T-helper 2 cell treated with Interferon-gamma antibody and Interleukin-4, amounts not matched to agents 100 ng/mL and 5 ng/mL, for 36 hours (primary cell): ENCODE results near the gene BCOR. TPM values are rescaled to one million over a fixed set of nuclear protein-coding genes. Genes with fewer than 3 reads are reported as not detected.

Source experiments
- intact Hi-C: fragments of 100-400 bp; cut with micrococcal nuclease; formaldehyde crosslinking; loops from one replicate; pipeline ENCODE4 v1.15.1; 2023
- total RNA-seq: library from RNA; stranded (reverse); gene quantifications from 2 replicates; pipeline ENCODE4 v1.2.3, GENCODE V29; 2022

The BCOR gene
- total RNA-seq, 1 donor from 2014 or later = 57.1 TPM

GRCh38 chrX:40035726-40036125, 62.0 kb downstream of the BCOR start:
- intact Hi-C loops = no loop called here

- intact Hi-C loops = no loop called here
Measured at GRCh38 chrX:40031911-40032310, 65.8 kb downstream of the BCOR start.

GRCh38 chrX:40030205-40030604, 67.6 kb downstream of the BCOR start:
- intact Hi-C loops = no loop called here

GRCh38 chrX:40022421-40022820, 75.3 kb downstream of the BCOR start:
- intact Hi-C loops = no loop called here

GRCh38 chrX:40021647-40022046, 76.1 kb downstream of the BCOR start:
- intact Hi-C loops = no loop called here

- intact Hi-C loops = loop anchor here (10.0 kb wide), 2 partner anchors 45 to 1215 kb away; partner anchors contain the start of gene MID1IP1
Measured at GRCh38 chrX:40019541-40019940, 78.2 kb downstream of the BCOR start.

GRCh38 chrX:40018041-40018440, 79.7 kb downstream of the BCOR start:
- intact Hi-C loops = loop anchor here (10.0 kb wide), 2 partner anchors 47 to 1213 kb away; partner anchors contain the start of gene MID1IP1

GRCh38 chrX:40016749-40017148, 81.0 kb downstream of the BCOR start:
- intact Hi-C loops = loop anchor here (10.0 kb wide), 2 partner anchors 48 to 1212 kb away; partner anchors contain the start of gene MID1IP1

- intact Hi-C loops = loop anchor here (10.0 kb wide), 2 partner anchors 49 to 1211 kb away; partner anchors contain the start of gene MID1IP1
Measured at GRCh38 chrX:40015693-40016092, 82.1 kb downstream of the BCOR start.

- intact Hi-C loops = loop anchor here (2.0 to 10.0 kb wide), 6 partner anchors 51 to 1209 kb away; partner anchors contain the start of genes BCOR and MID1IP1
Measured at GRCh38 chrX:40013266-40014195, 84.2 kb downstream of the BCOR start.

GRCh38 chrX:40012868-40013265, 84.9 kb downstream of the BCOR start:
- intact Hi-C loops = loop anchor here (2.0 to 10.0 kb wide), 6 partner anchors 52 to 1208 kb away; partner anchors contain the start of genes BCOR and MID1IP1

- intact Hi-C loops = loop anchor here (2.0 to 10.0 kb wide), 6 partner anchors 53 to 1207 kb away; partner anchors contain the start of genes BCOR and MID1IP1
Measured at GRCh38 chrX:40012039-40012867, 85.5 kb downstream of the BCOR start.

GRCh38 chrX:40011322-40012038, 86.3 kb downstream of the BCOR start:
- intact Hi-C loops = loop anchor here (2.0 to 10.0 kb wide), 6 partner anchors 53 to 1207 kb away; partner anchors contain the start of genes BCOR and MID1IP1

GRCh38 chrX:40010550-40011321, 87.0 kb downstream of the BCOR start:
- intact Hi-C loops = loop anchor here (5.0 to 10.0 kb wide), 5 partner anchors 54 to 1206 kb away; partner anchors contain the start of genes BCOR and MID1IP1

- intact Hi-C loops = loop anchor here (5.0 to 10.0 kb wide), 6 partner anchors 55 to 1205 kb away; partner anchors contain the start of genes BCOR and MID1IP1
Measured at GRCh38 chrX:40009890-40010289, 87.9 kb downstream of the BCOR start.

- intact Hi-C loops = loop anchor here (10.0 kb wide), 1 partner anchor 255 kb away; no protein-coding TSS in a partner anchor
Measured at GRCh38 chrX:40009462-40009851, 88.3 kb downstream of the BCOR start.

- intact Hi-C loops = loop anchor here (10.0 kb wide), 1 partner anchor 256 kb away; no protein-coding TSS in a partner anchor
Measured at GRCh38 chrX:40008791-40009461, 88.8 kb downstream of the BCOR start.

GRCh38 chrX:40007756-40008705, 89.7 kb downstream of the BCOR start:
- intact Hi-C loops = loop anchor here (10.0 kb wide), 1 partner anchor 257 kb away; no protein-coding TSS in a partner anchor
